Gastroesophageal sphincter (tissue), 4 donors: ENCODE measurements around the gene C19orf53. TPM values are rescaled to one million over a fixed set of nuclear protein-coding genes. Genes with fewer than 3 reads are reported as not detected.

Experiments used
- ATAC-seq: fragments of 150-250 bp; one replicate; pipeline ENCODE4 v1.9.1; 2016; ENCODE audit warnings: mild to moderate bottlenecking, moderate library complexity
- H3K27ac ChIP-seq, 4 donors: fragments of 200-600 bp; sonication (generic) in 3 of 4; 1 replicate in 3 of 4; 2 replicates in 1 of 4; pipeline ENCODE4 v1.5.1; 2016 to 2019
- H3K27me3 ChIP-seq: fragments of 200-600 bp; sonication (generic); one replicate; pipeline ENCODE4 v1.5.1; 2019
- H3K36me3 ChIP-seq, 2 donors: fragments of 200-600 bp; sonication (generic); one replicate each; pipeline ENCODE4 v1.5.1; 2019; ENCODE audit warnings: control low read depth in 1 of 2
- H3K4me1 ChIP-seq, 3 donors: fragments of 200-600 bp; sonication (generic); 1 replicate in 2 of 3; 2 replicates in 1 of 3; pipeline ENCODE4 v1.5.1; 2016 to 2019; ENCODE audit warnings: control low read depth in 2 of 3
- H3K4me3 ChIP-seq, 2 donors: fragments of 200-600 bp; sonication (generic); one replicate each; pipeline ENCODE4 v1.5.1; 2019; ENCODE audit warnings: mild to moderate bottlenecking in 1 of 2, moderate library complexity in 1 of 2
- H3K9me3 ChIP-seq, 3 donors: fragments of 200-600 bp; sonication (generic); one replicate each; pipeline ENCODE4 v1.5.1; 2017 to 2019; ENCODE audit warnings: control low read depth in 2 of 3
- CTCF ChIP-seq, 4 experiments: fragments of 200-600 bp in 2 of 4; fragments of 450-650 bp in 2 of 4; sonication (generic) in 1 of 4; IDR thresholded peaks; one replicate each; pipeline ENCODE4 v1.5.1; 2017 to 2019; ENCODE audit warnings: antibody characterized with exemption in 4 of 4, mild to moderate bottlenecking in 2 of 4, moderate library complexity in 2 of 4
- EP300 ChIP-seq: sonication (generic); formaldehyde crosslinking; IDR thresholded peaks from one replicate; pipeline ENCODE4 v1.6.1; 2017; ENCODE audit warnings: antibody characterized with exemption, mild to moderate bottlenecking
- POLR2A ChIP-seq, 2 donors: fragments of 450-650 bp; IDR thresholded peaks; one replicate each; pipeline ENCODE4 v1.6.1; 2017; ENCODE audit warnings: antibody characterized with exemption in 2 of 2, mild to moderate bottlenecking in 2 of 2, moderate library complexity in 1 of 2
- POLR2AphosphoS5 ChIP-seq: sonication (generic); formaldehyde crosslinking; IDR thresholded peaks from one replicate; pipeline ENCODE4 v1.6.1; 2017; ENCODE audit warnings: antibody characterized with exemption
- WGBS, 2 donors: methylation state at CpG; one replicate each; pipeline ENCODE4 v1.1.5; 2018; ENCODE audit warnings: low coverage in 1 of 2; 5-methylcytosine and 5-hydroxymethylcytosine counted together
- total RNA-seq, 4 donors: library from RNA; depleted of rRNA; stranded (reverse); fragments of >200 nt; gene quantifications; one replicate each; pipeline ENCODE4 v1.1.0, GENCODE V29; 2016

C19orf53 gene
- total RNA-seq, 4 donors from 2014 or later = 123 to 142 (median 128) TPM

DNA sequence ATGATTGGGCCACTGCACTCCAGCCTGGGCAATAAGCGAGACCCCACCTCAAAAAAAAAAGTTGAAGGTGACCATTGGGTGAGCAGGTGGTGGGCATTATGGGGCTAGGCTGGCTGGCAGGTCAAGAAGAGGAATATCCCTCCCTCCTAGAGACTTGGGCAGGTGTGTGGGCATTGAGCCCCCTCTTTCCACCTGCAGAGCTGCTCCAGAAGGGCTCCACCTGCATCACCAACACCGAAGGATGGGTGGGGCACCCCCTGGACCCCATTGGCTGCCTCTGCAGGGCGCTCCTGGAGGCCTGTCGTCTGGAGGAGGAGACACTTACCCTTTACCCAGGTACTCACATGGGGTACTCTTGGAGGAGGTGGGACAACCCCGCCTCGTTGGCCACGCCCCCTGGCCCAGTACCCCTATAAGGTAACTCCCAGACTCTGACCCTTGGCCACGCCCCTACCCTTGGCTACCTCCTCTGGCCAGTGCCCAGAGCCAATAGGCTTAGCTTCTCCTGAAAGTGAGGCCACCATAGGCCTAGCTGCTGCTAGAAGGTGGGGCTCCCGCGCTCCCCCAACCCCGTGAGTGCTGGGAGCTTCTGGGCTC is 42.9 kb downstream of the C19orf53 start:
- Histone ChIP-seq H3K27me3 (no peaks in the 10 kb centered on the region), H3K27ac (no peak overlapping the region), H3K36me3 (peaks cover 0 to 26% of the 10 kb centered on the region in 2 donors), H3K4me3 (no peak overlapping the region), H3K9me3 (no peaks in the 10 kb centered on the region), H3K4me1 (peaks cover 0 to 14% (median 0%) of the 10 kb centered on the region in 3 donors)
- TF ChIP-seq POLR2A (IDR thresholded peaks at IDR 0.05) = no peak
- 90% methylated on average over 1 of the region's 11 CpGs; no CpG with 5 or more reads in 1 of the 2 donors for WGBS, 2 donors
- no peak for ATAC-seq

DNA sequence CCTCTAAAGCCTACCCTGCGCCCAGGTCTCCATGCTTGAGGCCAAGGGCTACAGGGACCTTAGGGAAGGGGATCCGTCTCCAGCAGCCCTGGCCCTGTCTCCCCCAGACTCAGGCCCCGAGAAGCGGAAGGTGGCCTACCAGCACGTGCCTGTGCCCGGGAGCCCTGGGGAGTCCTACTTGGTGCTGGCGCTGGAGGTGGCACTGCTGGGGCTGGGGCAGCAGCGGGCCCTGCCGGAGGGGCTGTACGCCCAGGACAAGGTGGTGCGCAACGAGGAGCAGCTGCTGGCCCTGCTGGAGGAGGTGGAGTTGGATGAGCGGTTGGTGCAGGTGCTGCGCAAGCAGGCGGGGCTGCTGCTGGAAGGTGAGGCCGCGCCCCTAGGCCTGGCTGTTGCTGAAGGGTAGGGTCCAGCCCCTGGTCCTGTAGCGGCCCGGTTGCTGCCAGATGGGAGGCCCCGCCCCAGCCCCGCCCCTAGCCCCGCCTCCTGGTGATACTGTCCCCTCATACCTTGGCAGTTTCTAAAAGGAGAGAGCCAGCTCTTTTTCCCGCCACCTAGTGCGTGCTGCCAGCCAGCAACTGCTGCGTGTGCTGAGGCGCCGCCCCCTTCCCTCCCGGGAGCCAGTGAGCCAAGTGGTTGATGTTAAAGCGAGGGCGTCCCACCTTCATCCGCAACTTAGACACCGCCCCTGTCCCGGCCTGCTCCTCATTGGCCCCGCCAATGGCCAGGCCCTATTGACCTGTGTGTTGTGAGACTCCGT is 43.5 kb downstream of the C19orf53 start:
- 54 to 55% methylated on average over 2 to 14 of the region's 35 CpGs for WGBS, 2 donors
- peak; percentile 44 for ATAC-seq
- H3K9me3 ChIP-seq = no peaks in the 10 kb centered on the region
- peak overlapping the region in 1 of 2 donors; percentile 34 for H3K4me3 ChIP-seq
- H3K36me3 ChIP-seq = peaks cover 0 to 25% of the 10 kb centered on the region in 2 donors
- no peak overlapping the region for H3K27ac ChIP-seq
- H3K27me3 ChIP-seq = no peaks in the 10 kb centered on the region
- H3K4me1 ChIP-seq = peaks cover 0 to 21% (median 0%) of the 10 kb centered on the region in 3 donors
- no peak for TF ChIP-seq EP300
- TF ChIP-seq CTCF (IDR thresholded peaks at IDR 0.05) = no peak
- TF ChIP-seq POLR2A (IDR thresholded peaks at IDR 0.05) = no peak
- no peak for TF ChIP-seq POLR2AphosphoS5

DNA sequence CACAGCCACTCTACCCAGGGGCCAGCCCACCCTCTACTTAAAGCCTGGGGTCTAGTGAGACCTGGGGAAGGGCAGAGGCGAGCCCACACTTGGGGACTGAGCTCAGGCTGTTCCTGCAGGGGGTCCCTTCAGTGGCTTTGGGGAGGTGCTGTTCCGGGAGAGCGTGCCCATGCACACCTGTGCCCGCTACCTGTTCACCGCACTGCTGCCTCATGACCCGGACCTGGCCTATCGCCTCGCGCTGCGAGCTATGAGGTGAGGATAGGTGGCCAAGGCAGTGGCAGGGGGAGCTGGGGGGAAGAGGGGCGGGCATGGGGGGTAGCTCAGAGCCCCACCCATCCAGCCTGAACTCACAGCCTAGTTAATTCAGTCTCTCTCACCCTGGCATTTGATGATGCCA is 45.0 kb downstream of the C19orf53 start:
- peaks cover 0 to 18% of the 10 kb centered on the region in 2 donors for H3K36me3 ChIP-seq

GRCh38 chr19:13821292-13821691 is 47.0 kb downstream of the C19orf53 start:
- ATAC-seq = no peak
- H3K36me3 ChIP-seq = peaks cover 0 to 23% of the 10 kb centered on the region in 2 donors
- peaks cover 0 to 32% (median 0%) of the 10 kb centered on the region in 3 donors for H3K4me1 ChIP-seq
- no peaks in the 10 kb centered on the region for H3K27me3 ChIP-seq
- H3K4me3 ChIP-seq = no peak overlapping the region
- peak overlapping the region in 2 of 4 donors; percentile 43 to 66 for H3K27ac ChIP-seq
- 91 to 100% methylated on average over 2 of the region's 2 CpGs for WGBS, 2 donors
- H3K9me3 ChIP-seq = no peaks in the 10 kb centered on the region
- no peak for TF ChIP-seq POLR2AphosphoS5

More for the DNA sequence above, 45.0 kb downstream of the C19orf53 start:
- ATAC-seq = no peak
- 88 to 100% methylated on average over 1 to 3 of the region's 11 CpGs for WGBS, 2 donors
- Histone ChIP-seq H3K27me3 (no peaks in the 10 kb centered on the region), H3K27ac (no peak overlapping the region), H3K4me1 (peaks cover 0 to 32% (median 0%) of the 10 kb centered on the region in 3 donors), H3K4me3 (no peak overlapping the region), H3K9me3 (no peaks in the 10 kb centered on the region)
- TF ChIP-seq CTCF (IDR thresholded peaks at IDR 0.05) (no peak), POLR2A (IDR thresholded peaks at IDR 0.05) (no peak), EP300 (no peak), POLR2AphosphoS5 (no peak)

- Histone ChIP-seq H3K36me3 (peaks cover 0 to 31% of the 10 kb centered on the region in 2 donors), H3K4me3 (no peak overlapping the region), H3K27ac (peak overlapping the region in 2 of 4 donors; percentile 64 to 66), H3K9me3 (no peaks in the 10 kb centered on the region), H3K4me1 (peaks cover 0 to 21% (median 0%) of the 10 kb centered on the region in 3 donors), H3K27me3 (no peaks in the 10 kb centered on the region)
- 57% methylated on average over 8 of the region's 8 CpGs; no CpG with 5 or more reads in 1 of the 2 donors for WGBS, 2 donors
- ATAC-seq = no peak
- no peak for TF ChIP-seq POLR2A (IDR thresholded peaks at IDR 0.05)
- no peak for TF ChIP-seq EP300
- no peak for TF ChIP-seq CTCF (IDR thresholded peaks at IDR 0.05)
- TF ChIP-seq POLR2AphosphoS5 = no peak
Observed at GRCh38 chr19:13823256-13823655, 49.0 kb downstream of the C19orf53 start.
